Activated CD8-positive, alpha-beta T cell treated with anti-CD3 and anti-CD28 coated beads for 36 hours (primary cell): ENCODE results near the gene SLC22A2. TPM values are rescaled to one million over a fixed set of nuclear protein-coding genes. Genes with fewer than 3 reads are reported as not detected.

Experiments used
- ATAC-seq: fragments of 200-7000 bp; cut with Tn5 transposase; one replicate; pipeline ENCODE4 v1.10.0; 2021; ENCODE audit warnings: mild to moderate bottlenecking, moderate library complexity
- CTCF ChIA-PET: fragments of 350-600 bp; sonication (Branson Sonifier 250); formaldehyde crosslinking; loops from one replicate; lab custom pipeline; 2021; ENCODE audit warnings: antibody characterized with exemption; lab: Charles Lee
- POLR2A ChIA-PET: fragments of 350-600 bp; sonication (Branson Sonifier 250); formaldehyde crosslinking; loops from one replicate; lab custom pipeline; 2021; ENCODE audit warnings: antibody characterized with exemption; lab: Charles Lee
- DNase-seq: peaks from one replicate; pipeline ENCODE4 v3.0.0-alpha.2; 2020
- H3K27ac Mint-ChIP-seq: one replicate; pipeline ENCODE4 v1.8.0; 2021; ENCODE audit warnings: mild to moderate bottlenecking, mixed read lengths
- H3K27me3 Mint-ChIP-seq: one replicate; pipeline ENCODE4 v1.8.0; 2021; ENCODE audit warnings: mixed read lengths
- H3K36me3 Mint-ChIP-seq: one replicate; pipeline ENCODE4 v1.8.0; 2021; ENCODE audit warnings: low read depth, mixed read lengths
- H3K4me1 Mint-ChIP-seq: one replicate; pipeline ENCODE4 v1.8.0; 2021; ENCODE audit warnings: low read depth, mixed read lengths
- H3K4me3 Mint-ChIP-seq: one replicate; pipeline ENCODE4 v1.8.0; 2021; ENCODE audit warnings: mild to moderate bottlenecking, moderate library complexity, mixed read lengths
- H3K9me3 Mint-ChIP-seq: one replicate; pipeline ENCODE4 v1.8.0; 2021; ENCODE audit warnings: mixed read lengths
- intact Hi-C: fragments of 100-400 bp; cut with micrococcal nuclease; formaldehyde crosslinking; loops from one replicate; pipeline ENCODE4 v1.10.0; 2022
- total RNA-seq, 2 experiments: library from RNA; stranded (reverse); gene quantifications; one replicate each; pipeline ENCODE4 v1.2.3, GENCODE V29; 2021
- TF ChIP-seq, protein P1 (sequence below): fragments of 200-600 bp; IDR thresholded peaks from one replicate; pipeline ENCODE4 v1.8.0; 2022; ENCODE audit warnings: antibody characterized with exemption, mild to moderate bottlenecking

The SLC22A2 gene
- total RNA-seq, 2 experiments from 2014 or later = not detected

DNA sequence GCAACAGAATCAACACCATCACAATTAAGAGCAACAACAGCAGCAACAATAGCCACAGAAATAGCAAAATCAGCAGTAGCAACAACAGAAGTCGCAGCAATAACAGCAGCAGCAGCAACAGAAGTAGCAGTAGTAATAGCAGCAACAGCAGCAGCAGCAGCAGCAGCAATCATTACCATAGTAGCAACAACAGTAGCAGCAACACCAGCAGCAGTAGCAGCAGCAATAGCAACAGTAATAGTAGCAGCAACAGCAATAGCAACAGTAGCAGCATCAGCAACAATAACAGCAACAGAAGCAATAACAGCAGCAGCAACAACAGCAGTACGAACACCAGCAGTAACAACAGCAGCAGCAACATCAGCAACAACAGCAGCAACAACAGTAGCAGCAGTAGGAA lies 39.8 kb downstream of the SLC22A2 start:
- Mint-ChIP-seq H3K4me3 (no peak overlapping the region), H3K9me3 (peaks cover 7% of the 10 kb centered on the region), H3K27ac (no peak overlapping the region), H3K27me3 (peaks cover 36% of the 10 kb centered on the region), H3K36me3 (no peaks in the 10 kb centered on the region), H3K4me1 (no peaks in the 10 kb centered on the region)
- TF ChIP-seq, protein P1, sequence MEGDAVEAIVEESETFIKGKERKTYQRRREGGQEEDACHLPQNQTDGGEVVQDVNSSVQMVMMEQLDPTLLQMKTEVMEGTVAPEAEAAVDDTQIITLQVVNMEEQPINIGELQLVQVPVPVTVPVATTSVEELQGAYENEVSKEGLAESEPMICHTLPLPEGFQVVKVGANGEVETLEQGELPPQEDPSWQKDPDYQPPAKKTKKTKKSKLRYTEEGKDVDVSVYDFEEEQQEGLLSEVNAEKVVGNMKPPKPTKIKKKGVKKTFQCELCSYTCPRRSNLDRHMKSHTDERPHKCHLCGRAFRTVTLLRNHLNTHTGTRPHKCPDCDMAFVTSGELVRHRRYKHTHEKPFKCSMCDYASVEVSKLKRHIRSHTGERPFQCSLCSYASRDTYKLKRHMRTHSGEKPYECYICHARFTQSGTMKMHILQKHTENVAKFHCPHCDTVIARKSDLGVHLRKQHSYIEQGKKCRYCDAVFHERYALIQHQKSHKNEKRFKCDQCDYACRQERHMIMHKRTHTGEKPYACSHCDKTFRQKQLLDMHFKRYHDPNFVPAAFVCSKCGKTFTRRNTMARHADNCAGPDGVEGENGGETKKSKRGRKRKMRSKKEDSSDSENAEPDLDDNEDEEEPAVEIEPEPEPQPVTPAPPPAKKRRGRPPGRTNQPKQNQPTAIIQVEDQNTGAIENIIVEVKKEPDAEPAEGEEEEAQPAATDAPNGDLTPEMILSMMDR = no peak
- DNase-seq (no peak), ATAC-seq (no peak)
- intact Hi-C loops = no loop called here
- POLR2A ChIA-PET = no interaction called here
- CTCF ChIA-PET = no interaction called here

DNA sequence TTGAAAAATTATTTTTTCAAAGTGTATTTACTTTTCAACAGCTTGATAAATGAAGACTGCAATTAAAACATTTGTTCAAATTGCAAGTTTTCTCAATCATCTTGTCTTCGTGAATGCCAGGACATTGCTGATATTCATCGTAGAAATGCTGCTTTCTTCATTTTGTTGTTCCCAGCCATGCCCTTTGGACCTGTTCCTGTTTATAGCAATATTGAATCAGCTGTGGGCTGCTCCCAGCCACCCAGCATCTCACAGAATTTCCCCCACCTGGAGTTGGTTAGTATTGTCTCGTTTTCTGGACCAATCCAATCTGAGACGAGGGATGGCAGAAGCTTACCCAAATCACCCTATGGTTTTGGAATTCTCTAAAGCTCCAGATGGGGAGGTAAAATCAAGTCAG lies 40.8 kb downstream of the SLC22A2 start:
- H3K4me3 Mint-ChIP-seq = no peak overlapping the region
- H3K4me1 Mint-ChIP-seq = no peaks in the 10 kb centered on the region
- TF ChIP-seq, protein P1 = no peak
- no peaks in the 10 kb centered on the region for H3K36me3 Mint-ChIP-seq
- H3K9me3 Mint-ChIP-seq = peaks cover 7% of the 10 kb centered on the region
- ATAC-seq = no peak
- no peak overlapping the region for H3K27ac Mint-ChIP-seq
- ChIA-PET CTCF (no interaction called here), POLR2A (interaction anchor here (0.6 kb wide), 1 partner anchor 121 kb away, joined by 3 read pairs; no protein-coding TSS in a partner anchor)
- intact Hi-C loops = no loop called here
- H3K27me3 Mint-ChIP-seq = peaks cover 44% of the 10 kb centered on the region
- no peak for DNase-seq

DNA sequence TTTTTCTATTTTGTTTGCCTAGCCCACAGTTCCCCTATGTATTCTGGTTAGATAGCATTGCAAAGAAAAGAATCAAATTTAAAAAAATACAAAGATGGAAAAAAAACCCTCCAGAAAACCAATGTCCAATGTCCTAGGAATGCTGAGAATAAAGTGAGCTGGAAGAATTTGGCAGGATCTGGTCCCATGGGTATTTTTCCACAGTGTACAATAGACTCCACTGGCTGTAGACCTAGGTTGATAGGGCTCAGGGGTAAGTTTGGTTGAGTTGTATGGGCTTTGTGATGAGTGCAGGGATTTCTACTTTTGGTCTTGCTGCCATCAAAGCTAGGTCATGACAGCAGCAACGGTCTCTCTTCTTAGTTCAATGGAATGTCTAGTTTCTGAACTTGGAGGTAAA lies 41.5 kb downstream of the SLC22A2 start:
- no peaks in the 10 kb centered on the region for H3K36me3 Mint-ChIP-seq
- H3K27me3 Mint-ChIP-seq = peaks cover 49% of the 10 kb centered on the region
- H3K4me1 Mint-ChIP-seq = no peaks in the 10 kb centered on the region
- H3K4me3 Mint-ChIP-seq = no peak overlapping the region
- ATAC-seq = no peak
- TF ChIP-seq, protein P1 = no peak
- DNase-seq = no peak
- peaks cover 7% of the 10 kb centered on the region for H3K9me3 Mint-ChIP-seq
- H3K27ac Mint-ChIP-seq = no peak overlapping the region
- ChIA-PET CTCF (no interaction called here), POLR2A (no interaction called here)
- intact Hi-C loops = no loop called here

DNA sequence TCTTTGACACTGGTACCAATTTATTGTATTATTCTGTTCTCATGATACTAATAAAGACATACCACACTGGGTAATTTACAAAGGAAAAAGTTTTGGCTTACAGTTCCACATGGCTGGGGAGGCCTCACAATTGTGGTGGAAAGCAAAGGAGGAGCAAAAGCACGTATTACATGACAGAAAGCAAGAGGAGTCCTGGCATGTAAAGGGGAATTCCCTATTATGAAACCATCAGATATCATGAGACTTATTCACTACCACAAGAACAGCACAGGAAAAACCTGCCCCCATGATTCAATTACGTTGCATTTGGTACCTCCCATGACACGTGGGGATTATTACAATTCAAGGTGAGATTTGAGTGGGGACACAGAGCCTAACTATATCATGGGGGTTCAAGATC lies 43.4 kb downstream of the SLC22A2 start:
- DNase-seq (no peak), ATAC-seq (peak; percentile 49)
- intact Hi-C loops = no loop called here
- peaks cover 10% of the 10 kb centered on the region for H3K9me3 Mint-ChIP-seq
- H3K4me3 Mint-ChIP-seq = no peak overlapping the region
- no peak overlapping the region for H3K27ac Mint-ChIP-seq
- ChIA-PET CTCF (no interaction called here), POLR2A (no interaction called here)
- no peaks in the 10 kb centered on the region for H3K36me3 Mint-ChIP-seq
- no peaks in the 10 kb centered on the region for H3K4me1 Mint-ChIP-seq
- H3K27me3 Mint-ChIP-seq = peaks cover 51% of the 10 kb centered on the region
- TF ChIP-seq, protein P1 = no peak

DNA sequence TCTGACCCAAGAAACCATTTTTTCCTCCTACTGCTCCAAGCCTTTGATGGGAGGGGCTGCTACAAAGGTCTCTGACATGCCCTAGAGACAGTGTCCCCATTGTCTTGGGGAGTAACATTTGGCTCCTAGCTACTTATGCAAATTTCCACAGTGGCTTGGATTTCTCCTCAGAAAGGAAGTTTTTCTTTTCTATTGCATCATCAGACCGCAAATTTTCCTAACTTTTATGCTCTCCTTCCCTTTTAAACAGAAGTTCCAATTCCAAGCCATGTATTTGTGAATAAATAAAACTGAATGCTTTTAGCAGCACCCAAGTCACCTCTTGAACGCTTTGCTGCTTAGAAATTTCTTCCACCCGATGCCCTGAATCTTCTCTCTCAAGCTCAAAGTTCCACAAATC lies 51.0 kb downstream of the SLC22A2 start:
- Mint-ChIP-seq H3K36me3 (no peaks in the 10 kb centered on the region), H3K4me3 (no peak overlapping the region), H3K9me3 (peaks cover 8% of the 10 kb centered on the region), H3K27me3 (peaks cover 27% of the 10 kb centered on the region), H3K27ac (no peak overlapping the region), H3K4me1 (no peaks in the 10 kb centered on the region)
- intact Hi-C loops = no loop called here
- ChIA-PET CTCF (no interaction called here), POLR2A (no interaction called here)
- ATAC-seq = no peak
- DNase-seq = no peak
- TF ChIP-seq, protein P1 = no peak
